NCI-H526 treated with DMSO at 0.1 percent for 48 hours (cell line): ENCODE results near the gene LPAR3.

Source experiments
- DNase-seq: peaks from one replicate; lab custom pipeline; 2025; lab: John Stamatoyannopoulos, UW

The LPAR3 gene

GRCh38 chr1:84857906-84858305 is 35.1 kb downstream of the LPAR3 start:
- DNase-seq: no peak

- no peak for DNase-seq
Measured at GRCh38 chr1:84856726-84857270, 36.2 kb downstream of the LPAR3 start.

GRCh38 chr1:84855691-84856630 is 37.0 kb downstream of the LPAR3 start:
- no peak for DNase-seq

DNA sequence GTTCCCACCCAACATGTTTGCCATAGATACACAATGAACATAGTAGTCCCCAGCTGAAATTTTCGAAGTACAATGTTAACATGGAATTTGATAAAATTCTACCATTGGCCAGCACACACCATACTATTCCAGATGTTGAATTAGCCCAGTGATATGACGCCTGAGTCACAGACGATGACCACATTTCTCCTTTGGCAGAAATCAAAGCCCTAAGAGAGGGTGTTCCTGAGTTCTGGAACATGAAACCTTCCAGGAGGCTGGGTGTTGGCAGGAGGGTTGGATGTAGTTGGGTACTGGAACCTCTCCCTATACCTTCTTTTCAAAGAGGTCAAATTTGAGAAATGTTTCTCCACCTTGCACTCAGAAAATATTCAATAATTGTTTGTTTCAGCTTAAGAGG is 37.8 kb downstream of the LPAR3 start:
- no peak for DNase-seq

DNA sequence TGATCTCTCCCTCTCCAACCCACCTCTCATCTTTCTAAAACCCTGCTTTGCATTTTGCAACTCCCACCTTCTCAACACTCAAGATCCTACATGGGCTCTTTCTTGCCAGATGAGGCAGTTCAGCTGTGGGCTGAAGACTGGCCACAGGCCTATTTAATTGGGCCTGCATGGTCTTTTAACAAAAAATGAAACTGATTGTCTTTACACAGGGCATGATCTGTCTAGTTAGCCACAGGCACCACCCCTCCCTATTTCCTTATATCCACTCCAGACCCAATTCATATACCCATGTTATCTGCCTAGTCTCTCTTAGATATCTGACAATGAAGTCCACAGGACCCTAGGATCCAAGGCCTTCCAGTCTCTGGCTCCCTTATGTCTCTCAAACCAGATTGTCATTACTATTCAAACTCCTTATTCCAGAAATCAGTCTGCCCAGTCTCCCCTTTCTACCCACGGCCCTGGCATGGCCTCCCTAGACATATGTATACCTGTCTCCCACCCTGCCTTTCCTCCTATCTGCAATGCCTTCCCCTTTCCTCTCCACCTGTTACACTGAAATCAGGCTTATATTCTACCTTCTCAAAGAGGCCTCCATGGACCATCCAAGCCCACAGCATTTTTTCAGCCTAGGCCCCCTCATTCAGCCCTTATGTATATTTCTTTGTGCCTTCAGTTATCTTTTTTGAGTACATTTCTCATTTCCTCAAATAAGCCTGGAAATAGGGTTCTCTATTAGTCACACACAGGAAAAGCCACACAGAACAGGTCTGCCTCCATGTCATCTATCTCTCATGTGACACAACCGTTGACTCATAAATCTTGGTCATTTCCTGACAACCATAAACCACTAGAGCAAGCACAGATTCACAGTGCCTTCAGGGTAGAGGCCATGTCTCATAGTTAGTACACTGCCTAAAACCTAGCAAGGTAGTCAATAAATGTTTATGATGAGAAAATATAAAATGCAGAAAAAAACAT is 39.0 kb downstream of the LPAR3 start:
- DNase-seq: no peak

- no peak for DNase-seq
Measured at GRCh38 chr1:84851839-84852238, 41.2 kb downstream of the LPAR3 start.

DNA sequence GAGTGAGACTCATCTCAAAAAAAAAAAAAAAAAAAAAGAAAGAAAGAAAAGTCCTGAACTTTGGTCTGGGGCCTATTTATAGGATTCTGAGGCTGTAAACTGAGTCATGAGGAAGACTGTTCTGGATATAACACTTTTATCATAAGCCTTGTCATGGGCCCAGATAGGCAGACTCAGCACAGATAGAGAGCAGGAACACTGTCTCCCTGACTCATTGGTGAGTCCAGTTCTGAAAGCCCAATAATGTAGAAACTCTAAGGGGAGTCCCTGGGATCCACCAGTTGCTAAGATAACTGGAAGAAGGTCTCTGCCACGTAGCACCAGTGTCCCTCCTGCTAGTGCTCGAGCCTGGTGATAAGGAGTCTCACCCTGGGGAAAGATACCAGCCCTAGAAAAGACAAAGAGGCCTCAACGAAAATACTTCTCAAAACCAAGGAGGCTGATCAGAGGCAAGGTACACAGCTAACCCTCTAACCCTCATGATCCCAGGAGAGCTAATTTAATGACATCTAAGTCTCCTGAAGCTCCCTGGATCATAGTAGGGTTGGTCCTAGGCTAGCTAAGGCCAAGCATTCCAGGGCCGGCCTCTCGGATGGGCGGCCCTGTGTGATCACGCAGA is 43.5 kb downstream of the LPAR3 start:
- DNase-seq: no peak

DNA sequence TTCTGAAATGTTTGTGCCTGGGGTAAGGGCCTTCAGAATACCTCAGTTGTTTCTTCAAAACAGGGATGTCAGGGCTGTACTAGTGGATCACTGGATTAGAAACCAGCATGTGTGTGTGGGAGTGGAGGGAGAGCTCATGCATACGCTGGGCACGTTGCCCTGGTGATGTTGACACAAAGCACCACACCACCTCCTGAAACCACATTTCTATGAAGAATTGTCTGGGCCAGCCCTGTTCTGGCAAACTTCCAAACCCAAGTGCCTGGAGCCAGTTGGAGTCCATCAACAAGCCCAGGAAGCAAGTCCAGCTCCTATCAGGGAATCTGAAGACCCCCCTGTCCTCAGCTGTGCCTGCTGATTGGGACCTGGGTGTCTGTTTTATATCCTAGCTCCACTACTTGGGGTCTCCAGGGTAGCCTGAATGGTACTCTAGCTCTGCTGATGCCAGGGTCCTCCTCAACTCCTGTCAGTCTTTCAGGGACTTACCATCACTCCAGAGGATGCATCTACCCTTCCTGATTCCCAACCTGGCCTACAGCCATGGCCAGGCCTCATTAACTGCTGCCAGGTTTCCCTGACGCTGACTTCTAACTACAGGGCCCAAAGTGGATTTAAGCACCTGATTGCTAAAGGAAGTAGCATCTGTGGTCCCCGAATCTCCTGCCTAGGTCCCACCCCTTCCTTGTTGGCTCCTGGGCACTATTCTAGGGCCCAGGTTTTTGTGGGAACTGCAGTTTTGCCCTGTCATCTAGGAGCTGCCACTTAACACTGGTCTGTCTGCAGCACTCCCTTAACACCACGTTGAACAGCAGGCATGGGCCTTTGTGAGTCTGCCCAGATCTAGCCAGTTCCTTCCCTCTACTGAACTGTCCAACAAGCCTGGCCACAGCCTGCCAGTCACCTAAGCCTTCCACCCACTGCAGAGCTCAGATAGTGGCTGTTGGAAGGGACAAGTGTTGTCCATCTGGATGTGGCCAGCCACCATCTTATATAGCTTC is 45.5 kb downstream of the LPAR3 start:
- DNase-seq: peak; percentile 40

DNA sequence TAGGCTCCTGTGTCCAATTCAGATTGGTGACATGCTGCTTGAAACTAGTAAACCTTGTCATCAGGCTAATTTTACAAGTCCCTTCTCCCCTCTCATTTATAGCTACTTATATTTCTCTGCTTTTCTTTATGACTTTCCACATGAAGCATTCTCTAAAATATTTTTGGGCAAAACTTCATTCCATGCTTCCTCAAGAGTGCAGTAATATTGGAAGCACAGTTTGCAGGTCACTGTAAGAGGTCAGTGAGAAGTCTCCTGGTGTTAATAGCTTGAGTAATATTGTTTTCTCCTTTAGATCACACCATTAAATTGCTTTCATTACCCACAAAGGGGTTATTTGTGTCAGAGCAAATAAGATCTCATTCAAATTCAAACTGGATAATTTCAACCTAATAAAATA is 46.6 kb downstream of the LPAR3 start:
- no peak for DNase-seq

DNA sequence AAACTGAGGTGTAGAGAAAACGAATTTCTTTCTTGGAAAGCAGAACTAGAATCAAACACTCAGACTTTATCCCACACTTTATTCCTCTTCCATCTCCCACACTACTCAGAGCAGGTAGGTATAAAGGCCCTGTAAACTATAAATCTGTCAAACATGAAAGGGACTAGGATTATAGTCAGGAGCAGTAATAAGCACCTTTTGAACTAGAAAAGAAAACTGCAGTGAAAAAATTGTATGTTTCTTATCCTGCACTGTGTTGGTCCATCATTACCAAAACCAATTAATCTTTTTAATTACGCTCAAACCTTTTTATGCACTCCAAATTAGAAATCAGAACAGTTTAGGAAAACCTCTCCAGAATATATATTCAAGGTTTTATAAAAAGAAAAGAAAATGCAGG is 47.6 kb downstream of the LPAR3 start:
- no peak for DNase-seq

DNA sequence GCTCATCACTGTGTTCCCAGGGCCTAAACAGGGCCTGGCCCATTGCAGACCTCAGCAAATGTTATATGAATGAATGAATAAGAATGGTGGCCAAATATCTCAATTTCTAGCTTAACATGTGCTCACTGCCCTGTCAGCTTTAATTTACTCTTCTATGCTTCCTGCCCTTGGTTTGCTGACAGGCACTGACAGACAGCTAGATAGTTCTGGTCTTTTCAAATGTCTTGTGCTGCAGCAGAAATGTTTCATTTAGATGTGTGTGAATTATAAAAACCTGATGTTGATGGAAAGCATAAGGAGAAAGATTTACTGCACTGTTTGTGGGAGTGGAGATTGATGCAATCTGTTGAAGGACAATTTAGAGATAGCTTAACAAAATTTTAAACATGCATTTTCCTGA is 48.9 kb downstream of the LPAR3 start:
- no peak for DNase-seq

DNA sequence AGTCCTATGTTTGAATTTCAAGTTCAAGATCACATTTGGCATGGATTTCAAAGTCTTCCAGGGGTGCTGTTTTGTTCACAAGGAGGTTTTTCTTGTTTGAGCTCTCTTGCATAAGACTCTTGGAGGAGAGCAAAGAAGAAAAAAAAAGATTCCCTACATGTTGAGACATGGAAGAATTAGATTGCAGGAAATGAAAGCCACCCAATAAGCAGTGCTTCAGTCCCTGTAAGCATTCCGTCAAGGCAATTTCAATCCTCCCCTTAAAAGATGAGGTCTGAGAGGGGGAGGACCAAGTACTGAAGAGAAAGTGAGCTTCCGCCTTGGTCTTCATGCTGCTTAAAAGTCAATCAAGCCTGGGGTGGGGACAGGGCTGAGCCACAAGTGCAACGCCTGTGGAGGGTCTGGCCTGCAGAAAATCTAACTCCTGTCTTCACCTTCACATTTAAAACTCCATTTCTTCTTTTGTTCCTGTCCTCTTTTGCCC is 50.2 kb downstream of the LPAR3 start:
- no peak for DNase-seq

- DNase-seq: no peak
Measured at GRCh38 chr1:84841971-84842370, 51.0 kb downstream of the LPAR3 start.

DNA sequence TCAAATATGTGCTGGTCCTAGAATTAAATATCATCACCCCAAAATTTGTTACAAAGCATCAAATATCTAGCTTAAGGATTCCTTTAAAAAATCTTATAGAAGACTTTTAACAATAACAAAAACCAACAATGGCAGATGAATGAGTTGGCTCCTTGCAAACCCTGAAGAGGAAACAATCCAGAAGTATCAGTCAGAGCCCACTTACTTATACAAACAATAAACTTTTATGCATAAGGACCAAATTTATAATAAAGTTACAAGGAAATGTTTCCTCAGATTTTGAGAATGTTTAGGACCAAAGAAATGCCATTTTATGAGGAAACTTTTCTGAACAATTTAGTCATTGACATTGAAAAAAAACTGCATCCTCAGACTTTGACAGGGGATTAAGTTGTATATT is 52.7 kb downstream of the LPAR3 start:
- DNase-seq: no peak

GRCh38 chr1:84839544-84839943 is 53.5 kb downstream of the LPAR3 start:
- no peak for DNase-seq

GRCh38 chr1:84836145-84836544 is 56.9 kb downstream of the LPAR3 start:
- DNase-seq: no peak

DNA sequence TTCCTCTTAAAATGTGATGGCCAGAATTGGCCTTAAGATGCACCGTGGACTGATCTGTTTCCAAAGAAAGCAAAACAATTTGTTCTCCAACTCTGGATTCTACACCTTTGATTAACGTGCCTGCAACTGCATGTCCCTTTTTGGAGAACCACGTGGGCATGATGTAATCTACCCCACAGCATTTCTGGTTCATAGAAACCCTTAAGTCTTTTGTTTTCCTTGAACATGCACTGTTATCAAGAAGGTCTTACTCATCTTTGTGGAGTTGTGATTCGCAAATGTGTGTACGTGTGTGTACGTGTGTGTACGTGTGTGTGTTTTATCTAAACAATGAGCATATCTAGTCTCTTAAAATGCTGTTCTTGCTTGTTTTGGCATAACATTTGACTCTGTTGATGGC is 57.8 kb downstream of the LPAR3 start:
- no peak for DNase-seq

DNA sequence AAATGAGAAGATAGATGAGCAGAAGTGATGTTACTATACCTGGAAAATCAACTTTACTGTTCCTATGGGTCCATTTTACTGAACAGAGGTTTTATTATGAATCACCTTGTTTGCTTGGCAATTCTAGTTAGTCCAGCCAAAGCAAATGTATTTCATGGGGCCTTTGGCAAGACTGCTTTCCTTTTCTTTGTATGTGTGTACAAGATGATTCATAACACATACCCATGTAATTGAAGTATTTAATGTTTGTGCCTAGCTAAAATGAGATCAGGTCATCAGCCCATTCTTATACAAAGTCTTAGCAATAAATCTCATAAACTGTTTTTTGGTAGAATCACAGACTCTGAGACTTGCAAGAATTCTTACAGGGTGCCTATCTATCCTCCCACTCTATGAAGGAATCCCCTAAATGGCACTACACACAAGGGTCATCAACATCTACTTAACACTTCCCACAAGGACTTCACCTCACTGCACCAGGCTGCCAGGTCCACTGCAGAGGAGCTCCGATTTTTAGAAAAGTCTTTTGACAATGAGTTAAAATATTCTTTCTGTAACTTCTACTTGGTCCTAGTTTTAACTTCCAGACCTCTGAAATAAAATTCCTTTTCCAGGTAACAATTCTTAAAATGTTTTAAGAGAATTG is 58.5 kb downstream of the LPAR3 start:
- DNase-seq: no peak

GRCh38 chr1:84833194-84833593 is 59.8 kb downstream of the LPAR3 start:
- DNase-seq: no peak

DNA sequence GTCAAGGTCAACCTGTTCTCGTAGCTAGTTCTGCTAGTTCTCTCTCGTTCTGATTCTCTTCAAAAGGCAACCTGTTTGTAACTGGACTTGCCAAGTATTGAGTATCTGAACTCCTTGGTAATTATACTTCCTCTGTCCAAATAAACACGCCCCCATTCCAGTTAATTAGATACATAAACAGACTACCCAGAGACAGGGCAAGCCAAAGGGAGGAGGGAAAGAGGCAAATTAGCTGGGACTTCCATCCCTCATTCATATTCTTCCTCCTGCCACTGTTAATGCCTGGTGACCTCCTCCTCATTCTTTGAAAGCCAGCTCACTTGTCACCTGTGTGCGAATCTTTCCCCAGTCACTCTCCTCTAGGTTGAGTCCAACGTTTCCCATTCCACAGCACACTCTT is 62.9 kb downstream of the LPAR3 start:
- DNase-seq: no peak
